Type B pancreatic cell (in vitro differentiated cells): ENCODE results near the gene SYNGR3. TPM values are rescaled to one million over a fixed set of nuclear protein-coding genes. Genes with fewer than 3 reads are reported as not detected.

Experiments
- DNase-seq: peaks from one replicate; pipeline ENCODE4 v3.0.0; 2021; ENCODE audit warnings: mixed read lengths; ENCODE audit not compliant: unreplicated experiment; ENCODE audit errors: extremely low spot score
- H3K27ac Mint-ChIP-seq: 2 replicates; pipeline ENCODE4 v1.8.0; 2021; ENCODE audit warnings: mild to moderate bottlenecking, mixed read lengths
- H3K27me3 Mint-ChIP-seq: 2 replicates; pipeline ENCODE4 v1.8.0; 2021; ENCODE audit warnings: mixed read lengths
- H3K36me3 Mint-ChIP-seq: 2 replicates; pipeline ENCODE4 v1.8.0; 2021; ENCODE audit warnings: mixed read lengths
- H3K4me1 Mint-ChIP-seq: one replicate; pipeline ENCODE4 v1.8.0; 2021; ENCODE audit warnings: mixed read lengths; ENCODE audit not compliant: unreplicated experiment
- H3K4me3 Mint-ChIP-seq: 2 replicates; pipeline ENCODE4 v1.8.0; 2021; ENCODE audit warnings: mild to moderate bottlenecking, mixed read lengths
- H3K9me3 Mint-ChIP-seq: 2 replicates; pipeline ENCODE4 v1.8.0; 2021; ENCODE audit warnings: mixed read lengths
- CTCF ChIP-seq: fragments of 200-600 bp; sonication (generic); conservative IDR thresholded peaks from 2 replicates; pipeline ENCODE4 v1.5.0; 2021; ENCODE audit warnings: antibody characterized with exemption, mild to moderate bottlenecking
- long read RNA-seq: library from polyadenylated mRNA; unstranded; transcript quantifications from one replicate; pipeline ENCODE4 v2.0.0, GENCODE V29; 2020
- total RNA-seq: library from RNA; stranded (reverse); gene quantifications from 2 replicates; pipeline ENCODE4 v1.2.1, GENCODE V29; 2021; ENCODE audit warnings: low replicate concordance

Gene SYNGR3
- 2.4 and 2.5 TPM in 2 replicates for total RNA-seq
- long read RNA-seq: 0 reads

DNA sequence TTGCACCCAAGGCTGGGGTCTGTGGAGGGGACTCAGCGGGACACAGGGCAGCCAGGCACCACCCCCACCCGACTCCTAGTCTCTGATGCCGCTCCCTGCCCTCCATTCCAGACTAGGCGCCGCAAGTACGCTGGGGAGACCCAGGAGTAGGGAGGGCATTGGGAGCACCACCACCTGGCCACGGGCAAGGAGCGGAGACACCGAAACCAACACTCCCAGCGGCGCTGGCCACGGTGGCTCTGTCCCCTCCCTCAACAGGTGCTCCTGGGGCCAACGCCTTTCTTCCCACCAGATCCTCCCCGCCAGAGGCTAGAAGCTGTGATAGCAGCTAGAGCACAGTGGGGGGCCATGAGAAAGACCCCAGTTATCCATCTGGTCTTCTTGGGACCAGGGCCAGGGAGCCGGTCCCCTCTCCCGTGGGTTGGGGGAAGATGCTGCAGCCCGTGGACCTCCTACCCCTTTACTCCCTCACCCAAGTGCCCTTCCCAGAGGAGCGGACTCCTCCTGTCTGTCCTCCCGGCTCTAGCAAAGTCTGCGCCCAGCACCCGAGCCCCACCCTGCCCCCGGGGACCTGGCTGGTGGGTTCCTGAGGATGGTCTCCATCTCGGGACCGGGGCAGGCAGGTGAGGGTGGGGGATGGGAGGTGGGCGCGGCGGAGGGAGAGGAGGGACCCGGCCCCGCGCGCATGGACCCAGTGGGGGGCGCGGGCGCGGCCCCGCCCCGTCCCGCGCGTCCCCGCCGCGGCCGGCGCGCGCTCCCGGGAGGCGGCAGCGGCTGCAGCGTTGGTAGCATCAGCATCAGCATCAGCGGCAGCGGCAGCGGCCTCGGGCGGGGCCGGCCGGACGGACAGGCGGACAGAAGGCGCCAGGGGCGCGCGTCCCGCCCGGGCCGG lies at the start of gene SYNGR3:
Gene SYNGR3 (plus strand): TSS at position 762 of the 892 bp plus-strand sequence. CDS start 133 bp downstream, outside the sequence.
- no peak for DNase-seq
- Mint-ChIP-seq H3K4me3 (peak within 1 kb of the TSS; percentile 83), H3K27me3 (peaks cover 32% of the 10 kb centered on the region), H3K36me3 (peaks cover 4% of the 10 kb centered on the region), H3K4me1 (peaks cover 6% of the 10 kb centered on the region), H3K9me3 (no peaks in the 10 kb centered on the region), H3K27ac (peak within 1 kb of the TSS; percentile 67)
- no peak for TF ChIP-seq CTCF

- Mint-ChIP-seq H3K27me3 (no peaks in the 10 kb centered on the region), H3K4me1 (peaks cover 4% of the 10 kb centered on the region), H3K4me3 (peak overlapping the region; percentile 45), H3K9me3 (no peaks in the 10 kb centered on the region), H3K36me3 (no peaks in the 10 kb centered on the region), H3K27ac (peak overlapping the region; percentile 23)
- no peak for DNase-seq
- TF ChIP-seq CTCF: no peak
Observed at GRCh38 chr16:1940273-1941161, 49.3 kb upstream of the SYNGR3 start.

DNA sequence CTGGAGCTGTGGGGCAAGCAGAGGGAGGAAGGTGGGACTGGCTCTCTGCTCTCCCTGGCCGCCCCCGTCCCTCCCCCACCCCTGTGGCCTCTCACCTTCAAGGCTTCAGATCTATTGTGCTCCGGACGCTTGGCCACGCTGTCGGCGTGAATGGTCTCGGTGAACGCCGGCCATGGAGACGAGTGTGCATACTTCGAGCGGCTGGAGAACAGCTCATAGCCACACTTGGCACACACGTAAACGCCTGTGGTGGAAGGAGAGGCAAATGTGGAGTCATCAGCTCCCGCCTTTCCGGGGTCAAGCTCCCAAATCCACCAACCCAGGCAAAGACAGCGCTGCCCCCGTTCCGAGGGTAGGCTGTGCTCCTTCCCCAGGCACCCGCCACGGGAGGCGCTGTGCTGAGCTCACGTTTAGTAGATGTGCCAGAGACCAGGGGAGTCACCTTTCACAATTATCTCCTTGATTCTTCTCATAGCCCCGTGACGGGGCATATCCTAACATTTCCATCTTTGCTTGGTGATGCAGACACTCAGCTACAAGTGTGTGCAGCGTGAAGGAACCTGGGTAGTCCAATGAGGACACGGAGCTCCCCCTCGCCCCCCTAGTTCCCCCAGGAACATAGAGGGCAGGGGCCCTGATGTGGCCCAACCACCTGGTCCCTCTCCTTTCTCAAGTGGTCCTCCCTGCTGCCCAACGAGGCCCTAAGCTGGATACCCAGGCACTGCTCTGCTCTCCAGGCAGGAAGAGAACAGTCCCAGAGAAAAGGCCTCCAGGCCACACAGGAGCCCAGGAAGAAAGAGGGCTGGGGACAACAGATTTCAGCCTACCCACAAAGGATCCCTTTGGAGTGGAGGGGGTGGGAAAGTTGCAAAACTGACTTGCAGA lies 48.4 kb upstream of the SYNGR3 start:
- peak overlapping the region; percentile 48 for H3K27ac Mint-ChIP-seq
- H3K4me1 Mint-ChIP-seq: peaks cover 4% of the 10 kb centered on the region
- H3K27me3 Mint-ChIP-seq: no peaks in the 10 kb centered on the region
- peak; percentile 29 for TF ChIP-seq CTCF
- H3K4me3 Mint-ChIP-seq: peak overlapping the region; percentile 88
- no peaks in the 10 kb centered on the region for H3K9me3 Mint-ChIP-seq
- no peaks in the 10 kb centered on the region for H3K36me3 Mint-ChIP-seq
- DNase-seq: no peak

- DNase-seq: no peak
- peak overlapping the region; percentile 48 for H3K27ac Mint-ChIP-seq
- no peak for TF ChIP-seq CTCF
Observed at GRCh38 chr16:1942047-1942809, 47.5 kb upstream of the SYNGR3 start.

More at GRCh38 chr16:1942047-1942809, 47.5 kb upstream of the SYNGR3 start:
- Mint-ChIP-seq H3K9me3 (no peaks in the 10 kb centered on the region), H3K27me3 (no peaks in the 10 kb centered on the region), H3K4me1 (peaks cover 4% of the 10 kb centered on the region), H3K4me3 (peak overlapping the region; percentile 88), H3K36me3 (no peaks in the 10 kb centered on the region)
